Measurements from ENCODE around the gene FCGR3A. TPM values are rescaled to one million over a fixed set of nuclear protein-coding genes. Genes with fewer than 3 reads are reported as not detected.

Gene FCGR3A
- total RNA-seq, 1 experiment from 2014 or later, result not detected

DNA sequence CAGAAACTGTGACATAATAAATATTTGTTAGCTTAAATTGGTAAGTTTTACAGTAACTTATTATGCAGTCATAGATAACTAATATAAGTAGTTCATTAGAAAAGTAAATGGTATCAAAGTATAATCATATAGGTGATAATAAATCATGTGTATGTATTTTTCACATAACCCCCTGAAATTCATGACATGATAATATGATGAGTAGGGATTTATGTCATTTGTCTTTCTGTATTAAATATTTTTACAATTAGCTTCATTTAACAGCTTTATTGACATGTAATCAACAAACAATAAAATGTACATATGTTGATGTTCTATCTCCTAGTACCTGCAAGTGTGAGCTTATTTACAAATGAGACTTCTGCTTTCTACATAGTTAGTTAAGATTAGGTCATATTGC lies 54.1 kb downstream of the FCGR3A start:
- no peaks in the 10 kb centered on the region for H3F3A ChIP-seq (ENCODE audit: low read length, unreplicated experiment)
- no peaks in the 10 kb centered on the region for H3K9me2 ChIP-seq (replicated peaks; ENCODE audit: low read length)
- no peak for TF ChIP-seq EZH2 (IDR thresholded peaks at IDR 0.05; ENCODE audit: low read length, unreplicated experiment)
- no peak for TF ChIP-seq EZH2phosphoT487 (IDR thresholded peaks at IDR 0.05; ENCODE audit: borderline replicate concordance, low read length)
- TF ChIP-seq, protein P1, sequence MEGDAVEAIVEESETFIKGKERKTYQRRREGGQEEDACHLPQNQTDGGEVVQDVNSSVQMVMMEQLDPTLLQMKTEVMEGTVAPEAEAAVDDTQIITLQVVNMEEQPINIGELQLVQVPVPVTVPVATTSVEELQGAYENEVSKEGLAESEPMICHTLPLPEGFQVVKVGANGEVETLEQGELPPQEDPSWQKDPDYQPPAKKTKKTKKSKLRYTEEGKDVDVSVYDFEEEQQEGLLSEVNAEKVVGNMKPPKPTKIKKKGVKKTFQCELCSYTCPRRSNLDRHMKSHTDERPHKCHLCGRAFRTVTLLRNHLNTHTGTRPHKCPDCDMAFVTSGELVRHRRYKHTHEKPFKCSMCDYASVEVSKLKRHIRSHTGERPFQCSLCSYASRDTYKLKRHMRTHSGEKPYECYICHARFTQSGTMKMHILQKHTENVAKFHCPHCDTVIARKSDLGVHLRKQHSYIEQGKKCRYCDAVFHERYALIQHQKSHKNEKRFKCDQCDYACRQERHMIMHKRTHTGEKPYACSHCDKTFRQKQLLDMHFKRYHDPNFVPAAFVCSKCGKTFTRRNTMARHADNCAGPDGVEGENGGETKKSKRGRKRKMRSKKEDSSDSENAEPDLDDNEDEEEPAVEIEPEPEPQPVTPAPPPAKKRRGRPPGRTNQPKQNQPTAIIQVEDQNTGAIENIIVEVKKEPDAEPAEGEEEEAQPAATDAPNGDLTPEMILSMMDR (conservative IDR thresholded peaks at IDR 0.05; ENCODE audit: low read depth, low read length), result no peak
- no peak overlapping the region for H3K27ac ChIP-seq (ENCODE audit: low read length)
- no peaks in the 10 kb centered on the region for H3K4me1 ChIP-seq (ENCODE audit: insufficient read depth, low read length)
- ChIA-PET POLR2A (ENCODE audit: unreplicated experiment) (no interaction called here), CTCF (no interaction called here)
- ATAC-seq (no peak), DNase-seq (no peak)
- no peak overlapping the region for H3K9ac ChIP-seq (ENCODE audit: low read length)
- H3K4me3 ChIP-seq (ENCODE audit: low read length), result no peak overlapping the region
- H3K36me3 ChIP-seq (ENCODE audit: low read depth, low read length), result no peaks in the 10 kb centered on the region
- H3K4me2 ChIP-seq (ENCODE audit: low read length), result no peak overlapping the region
- no peaks in the 10 kb centered on the region for H4K20me1 ChIP-seq (ENCODE audit: low read length)
- H3K9me3 ChIP-seq (ENCODE audit: low read length), result no peaks in the 10 kb centered on the region
- peaks cover 32% of the 10 kb centered on the region for H3K27me3 ChIP-seq (ENCODE audit: low read length)
- no peak overlapping the region for H2AFZ ChIP-seq (ENCODE audit: low read length)
- no peaks in the 10 kb centered on the region for H3K79me2 ChIP-seq (ENCODE audit: low read length)
- no TSS peak for BruUV-seq (replicated peaks)
- intact Hi-C loops (cut with micrococcal nuclease), result no loop called here

DNA sequence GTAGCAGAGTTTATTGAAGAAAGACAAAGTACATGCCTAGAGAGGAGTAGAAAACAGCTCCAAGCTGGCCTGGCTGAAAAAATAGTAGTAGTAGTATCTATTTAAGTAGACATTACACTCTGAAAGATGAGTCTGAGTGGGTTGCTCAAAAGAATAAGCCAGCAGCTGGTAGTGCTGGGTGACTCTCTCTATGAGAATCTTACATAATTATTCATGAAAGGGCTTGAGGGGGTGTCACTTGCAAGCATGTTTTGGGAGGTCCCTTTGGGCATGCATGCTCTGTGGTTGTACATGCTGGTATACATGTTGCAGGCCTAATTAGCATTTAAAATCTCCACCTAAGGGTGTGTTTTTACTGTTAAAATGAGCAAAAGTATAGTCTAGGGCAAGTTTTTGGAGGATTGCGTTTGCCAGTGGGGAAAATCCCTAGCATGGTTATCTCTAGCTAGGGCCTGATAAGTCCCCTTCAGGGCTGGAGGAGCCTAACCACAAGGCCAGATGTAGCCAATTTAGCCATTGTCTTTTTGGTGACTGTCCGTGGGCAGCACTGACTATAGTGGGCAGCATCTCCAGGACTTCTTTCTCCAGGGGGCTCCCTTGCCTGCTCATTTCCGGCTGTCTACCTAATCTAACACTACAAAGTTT lies 55.4 kb downstream of the FCGR3A start:
- H3K4me3 ChIP-seq (ENCODE audit: low read length), result no peak overlapping the region
- BruUV-seq (replicated peaks), result no TSS peak
- H3K27me3 ChIP-seq (ENCODE audit: low read length), result peaks cover 34% of the 10 kb centered on the region
- H3K4me1 ChIP-seq (ENCODE audit: insufficient read depth, low read length), result no peaks in the 10 kb centered on the region
- no peak overlapping the region for H3K9ac ChIP-seq (ENCODE audit: low read length)
- POLR2A ChIA-PET (ENCODE audit: unreplicated experiment), result no interaction called here
- no peak overlapping the region for H2AFZ ChIP-seq (ENCODE audit: low read length)
- no peaks in the 10 kb centered on the region for H3K79me2 ChIP-seq (ENCODE audit: low read length)
- no peaks in the 10 kb centered on the region for H3K36me3 ChIP-seq (ENCODE audit: low read depth, low read length)
- DNase-seq (no peak), ATAC-seq (no peak)
- intact Hi-C loops (cut with micrococcal nuclease), result no loop called here
- H3K9me2 ChIP-seq (replicated peaks; ENCODE audit: low read length), result no peaks in the 10 kb centered on the region
- no peaks in the 10 kb centered on the region for H3F3A ChIP-seq (ENCODE audit: low read length, unreplicated experiment)
- H3K27ac ChIP-seq (ENCODE audit: low read length), result no peak overlapping the region
- H3K9me3 ChIP-seq (ENCODE audit: low read length), result no peaks in the 10 kb centered on the region
- no peak overlapping the region for H3K4me2 ChIP-seq (ENCODE audit: low read length)
- CTCF ChIA-PET, result no interaction called here
- TF ChIP-seq, protein P1 (conservative IDR thresholded peaks at IDR 0.05; ENCODE audit: low read depth, low read length), result no peak
- TF ChIP-seq EZH2phosphoT487 (IDR thresholded peaks at IDR 0.05; ENCODE audit: borderline replicate concordance, low read length) (no peak), EZH2 (IDR thresholded peaks at IDR 0.05; ENCODE audit: low read length, unreplicated experiment) (no peak)
- H4K20me1 ChIP-seq (ENCODE audit: low read length), result no peaks in the 10 kb centered on the region

DNA sequence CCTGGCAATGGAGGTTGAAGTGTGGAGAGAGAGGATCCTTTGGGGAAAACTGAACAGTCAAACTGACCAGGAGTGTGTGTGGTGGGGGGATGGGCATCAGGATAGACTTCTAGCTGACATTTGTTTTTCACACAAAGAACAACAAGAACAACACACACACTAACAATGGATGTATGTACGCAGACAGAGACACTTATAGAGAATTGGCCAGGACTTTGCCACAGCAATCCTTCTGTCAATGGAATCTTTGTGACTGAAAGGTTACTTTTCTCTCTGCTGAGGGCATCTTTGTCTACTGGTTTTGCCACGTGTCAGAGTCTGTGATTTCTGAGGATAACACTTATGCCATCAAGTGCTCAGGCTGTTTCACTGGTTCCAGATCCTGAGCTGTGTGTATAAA lies 56.8 kb downstream of the FCGR3A start:
- DNase-seq, result no peak
- Histone ChIP-seq H3K9me3 (ENCODE audit: low read length) (no peaks in the 10 kb centered on the region), H2AFZ (ENCODE audit: low read length) (no peak overlapping the region), H3K79me2 (ENCODE audit: low read length) (no peaks in the 10 kb centered on the region), H3K4me3 (ENCODE audit: low read length) (no peak overlapping the region), H3K4me1 (ENCODE audit: insufficient read depth, low read length) (peaks cover 2% of the 10 kb centered on the region), H3K9ac (ENCODE audit: low read length) (no peak overlapping the region), H3F3A (ENCODE audit: low read length, unreplicated experiment) (no peaks in the 10 kb centered on the region), H3K27me3 (ENCODE audit: low read length) (peaks cover 25% of the 10 kb centered on the region), H3K4me2 (ENCODE audit: low read length) (no peak overlapping the region), H3K36me3 (ENCODE audit: low read depth, low read length) (no peaks in the 10 kb centered on the region), H3K27ac (ENCODE audit: low read length) (no peak overlapping the region), H4K20me1 (ENCODE audit: low read length) (no peaks in the 10 kb centered on the region), H3K9me2 (replicated peaks; ENCODE audit: low read length) (no peaks in the 10 kb centered on the region)
- TF ChIP-seq EZH2 (IDR thresholded peaks at IDR 0.05; ENCODE audit: low read length, unreplicated experiment) (no peak), EZH2phosphoT487 (IDR thresholded peaks at IDR 0.05; ENCODE audit: borderline replicate concordance, low read length) (no peak)
- TF ChIP-seq, protein P1 (conservative IDR thresholded peaks at IDR 0.05; ENCODE audit: low read depth, low read length), result no peak
- ChIA-PET POLR2A (ENCODE audit: unreplicated experiment) (no interaction called here), CTCF (no interaction called here)
- intact Hi-C loops (cut with micrococcal nuclease), result no loop called here
- no TSS peak for BruUV-seq (replicated peaks)
- no peak for ATAC-seq
